ENCODE data around the gene ADISSP. TPM values are rescaled to one million over a fixed set of nuclear protein-coding genes. Genes with fewer than 3 reads are reported as not detected.

The ADISSP gene
- total and polyA plus RNA-seq, 2 of the 13 experiments (the other 11 are each of a cell fraction or from before 2014, with no cell fraction given): 38.3 to 90.6 TPM

GRCh38 chr20:3767427-3768341 lies at the start of gene ADISSP (continued):
- peak; percentile 99 for TF ChIP-seq ZBED4 (CRISPR knock-in tag; IDR thresholded peaks at IDR 0.05; ENCODE audit: borderline replicate concordance)
- TF ChIP-seq WIZ (CRISPR knock-in tag; IDR thresholded peaks at IDR 0.05): peak; percentile 37; the same call in 1 of the 2 replicates
- TF ChIP-seq ZNF264 (CRISPR knock-in tag; IDR thresholded peaks at IDR 0.05): peak; percentile 93; the same call in 1 of the 2 replicates
- no peak for TF ChIP-seq ZNF703 (CRISPR knock-in tag; IDR thresholded peaks at IDR 0.05; ENCODE audit: borderline replicate concordance)
- TF ChIP-seq ZBTB3 (CRISPR knock-in tag; IDR thresholded peaks at IDR 0.05; ENCODE audit: borderline replicate concordance, low read depth): no peak
- TF ChIP-seq ZNF558 (CRISPR knock-in tag; IDR thresholded peaks at IDR 0.05; ENCODE audit: borderline replicate concordance): peak; percentile 94; the same call in 1 of the 2 replicates
- no peak for TF ChIP-seq RCOR2 (CRISPR knock-in tag; IDR thresholded peaks at IDR 0.05)
- TF ChIP-seq UBTF (CRISPR knock-in tag; IDR thresholded peaks at IDR 0.05): peak; percentile 82; the same call in 1 of the 2 replicates
- TF ChIP-seq ZNF12 (CRISPR knock-in tag; IDR thresholded peaks at IDR 0.05): no peak
- TF ChIP-seq CCDC6 (CRISPR knock-in tag; IDR thresholded peaks at IDR 0.05): peak; percentile 40; the same call in 1 of the 2 replicates
- peak; percentile 82; the same call in 1 of the 2 replicates for TF ChIP-seq ZNF513 (CRISPR knock-in tag; conservative IDR thresholded peaks at IDR 0.05)
- peak; percentile 61 for TF ChIP-seq HNF4A (CRISPR knock-in tag; IDR thresholded peaks at IDR 0.05)
- no peak for TF ChIP-seq ZNF597 (CRISPR knock-in tag; IDR thresholded peaks at IDR 0.05)
- peak; percentile 85; the same call in 1 of the 2 replicates for TF ChIP-seq THAP7 (CRISPR knock-in tag; IDR thresholded peaks at IDR 0.05)
- no peak; the same call in 1 of the 2 replicates for TF ChIP-seq MIER3 (CRISPR knock-in tag; IDR thresholded peaks at IDR 0.05; ENCODE audit: borderline replicate concordance)
- TF ChIP-seq KAT8 (CRISPR knock-in tag; IDR thresholded peaks at IDR 0.05): peak; percentile 94
- TF ChIP-seq MLX (CRISPR knock-in tag; IDR thresholded peaks at IDR 0.05): peak; percentile 58; the same call in 1 of the 2 replicates

Measured in HepG2 (cell line).